Left forelimb (tissue), 1 donor: ENCODE data around the gene FLVCR1.

Source experiments
- DNase-seq: peaks from one replicate; pipeline ENCODE4 v3.0.0-alpha.2; 2018; ENCODE audit warnings: low spot score

The FLVCR1 gene

DNA sequence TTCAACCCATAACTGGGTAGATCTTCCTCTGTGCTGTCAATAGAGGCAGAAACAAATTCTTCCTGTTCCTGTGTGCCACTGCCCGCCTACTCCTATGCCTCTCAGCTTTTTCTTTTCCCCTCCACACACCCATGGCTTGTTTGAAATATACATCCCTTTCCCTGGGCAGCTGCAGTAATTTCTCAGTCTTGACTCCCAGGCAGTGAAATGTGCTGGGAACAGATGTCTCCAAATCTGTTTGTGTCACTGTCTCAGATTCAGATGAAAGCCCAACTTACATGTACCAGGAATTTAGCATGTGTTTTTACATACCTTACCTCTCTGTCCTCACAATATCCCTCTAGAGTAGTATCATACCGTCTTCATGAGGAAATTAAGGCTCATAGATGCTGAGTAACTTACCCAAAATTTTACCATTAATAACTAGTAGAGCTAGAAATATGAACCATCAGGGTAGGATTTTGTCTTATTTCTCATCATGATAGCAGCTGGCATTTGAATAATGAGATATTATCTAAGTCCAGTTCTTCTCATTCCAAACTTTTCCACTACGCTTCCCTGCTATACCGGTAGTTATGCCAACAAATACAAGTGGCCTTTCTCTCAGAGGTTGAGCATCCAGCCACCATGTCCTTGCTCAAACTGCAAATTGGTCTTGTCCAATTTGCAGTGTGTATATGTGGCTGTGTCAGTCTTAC, 87.5 kb downstream of the FLVCR1 start:
- no peak for DNase-seq

DNA sequence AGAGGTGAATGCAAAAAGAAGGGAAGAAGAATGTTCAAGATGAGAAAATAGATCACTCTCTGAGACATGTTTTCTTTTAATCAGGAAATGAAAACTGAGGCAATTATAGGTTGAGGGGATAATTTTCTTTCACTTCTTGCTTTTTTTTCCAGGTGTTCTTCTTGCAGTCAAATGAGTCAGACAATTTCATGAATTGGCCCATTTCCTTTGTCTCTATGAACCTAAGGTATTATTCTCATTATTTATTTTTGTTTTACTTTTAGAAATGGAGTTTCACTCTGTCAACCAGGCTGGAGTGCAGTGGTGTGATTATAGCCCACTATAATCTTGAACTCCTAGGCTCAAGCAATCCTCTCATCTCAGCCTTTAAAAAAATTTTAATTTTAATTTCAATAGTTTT, 88.8 kb downstream of the FLVCR1 start:
- no peak for DNase-seq
